DMS79 treated with DMSO at 0.1 percent for 48 hours (cell line): ENCODE data around the gene B4GALT1.
"Not testable (repeated sequence)": the region's sequence is repeated elsewhere in the genome, so short reads cannot be mapped to it uniquely, and the experiment has no call there.

ENCODE experiments used
- DNase-seq: peaks from one replicate; lab custom pipeline; 2025; lab: John Stamatoyannopoulos, UW

Gene B4GALT1

GRCh38 chr9:33161589-33162132 lies 5.5 kb downstream of the B4GALT1 start:
- peak; percentile 87 for DNase-seq

- DNase-seq: peak; percentile 84
Measured at GRCh38 chr9:33161011-33161588, 6.0 kb downstream of the B4GALT1 start.

GRCh38 chr9:33160446-33160845 lies 6.7 kb downstream of the B4GALT1 start:
- DNase-seq: not testable (repeated sequence)

- no peak for DNase-seq
Measured at GRCh38 chr9:33159777-33160127, 7.4 kb downstream of the B4GALT1 start.

DNA sequence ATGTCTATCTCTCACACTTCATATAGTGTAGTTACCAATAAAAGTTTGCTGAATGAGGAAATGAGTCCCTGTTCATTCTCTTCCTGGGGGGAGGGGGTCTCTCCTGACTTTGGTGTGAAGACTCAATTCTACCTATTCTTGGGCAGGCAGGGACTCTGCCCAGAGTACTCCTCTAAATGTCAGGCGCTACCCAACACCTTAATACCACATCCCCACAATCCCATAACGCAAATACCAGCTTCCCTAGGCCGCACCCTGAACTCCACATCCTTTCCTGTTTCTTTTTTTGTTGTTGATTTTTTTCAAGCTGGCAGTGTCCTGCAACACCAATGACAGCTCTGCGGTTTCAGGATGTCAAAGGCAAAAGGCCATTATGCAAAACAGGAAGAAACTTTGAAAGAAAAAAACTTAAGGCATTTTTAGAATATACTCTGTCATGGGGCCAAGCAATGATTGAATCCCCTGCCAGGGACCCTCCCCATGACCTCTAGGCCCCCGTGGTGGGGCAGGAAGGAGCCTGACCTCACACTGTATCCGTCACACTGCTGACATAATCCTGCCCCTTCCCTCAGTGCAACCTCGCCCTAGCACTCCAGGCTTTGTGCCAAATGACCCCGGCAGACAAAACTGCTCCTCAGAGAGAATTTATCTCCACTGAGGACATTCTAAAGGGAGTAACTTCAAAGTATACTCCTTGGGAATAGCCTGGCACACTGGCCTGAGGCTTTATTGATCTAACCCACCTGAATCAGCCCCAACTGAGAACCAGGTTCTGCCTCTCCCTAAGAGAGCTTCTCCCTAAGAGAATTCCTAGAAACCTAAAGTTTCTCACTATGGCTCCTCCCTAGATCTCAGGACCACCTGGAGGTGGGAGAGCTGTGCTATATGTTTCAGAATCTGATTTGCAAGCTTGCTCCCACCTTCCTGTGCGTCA lies 8.0 kb downstream of the B4GALT1 start:
- DNase-seq: no peak

- DNase-seq: no peak
Measured at GRCh38 chr9:33157960-33158842, 8.9 kb downstream of the B4GALT1 start.

DNA sequence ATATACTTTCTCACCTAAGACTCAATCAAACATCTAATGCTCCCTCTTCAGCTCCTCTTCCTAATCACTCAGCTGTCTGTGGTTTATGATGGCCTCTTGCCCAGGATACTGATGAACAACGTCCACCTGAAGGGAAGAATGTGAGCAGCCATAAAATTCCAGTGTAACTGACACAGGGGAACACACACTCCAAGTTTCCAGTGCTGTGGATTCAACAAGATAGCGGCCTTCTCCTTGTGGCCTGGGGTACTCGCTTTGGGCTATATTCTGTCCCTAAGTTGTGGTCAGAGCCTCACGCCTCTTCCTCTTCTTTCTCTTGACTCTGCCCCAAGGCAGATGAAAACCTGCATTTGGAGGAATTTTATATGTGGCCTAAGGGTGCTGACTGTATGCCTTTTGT lies 11.7 kb downstream of the B4GALT1 start:
- no peak for DNase-seq

- DNase-seq: no peak
Measured at GRCh38 chr9:33154371-33154770, 12.8 kb downstream of the B4GALT1 start.

- no peak for DNase-seq
Measured at GRCh38 chr9:33153666-33154065, 13.5 kb downstream of the B4GALT1 start.

DNA sequence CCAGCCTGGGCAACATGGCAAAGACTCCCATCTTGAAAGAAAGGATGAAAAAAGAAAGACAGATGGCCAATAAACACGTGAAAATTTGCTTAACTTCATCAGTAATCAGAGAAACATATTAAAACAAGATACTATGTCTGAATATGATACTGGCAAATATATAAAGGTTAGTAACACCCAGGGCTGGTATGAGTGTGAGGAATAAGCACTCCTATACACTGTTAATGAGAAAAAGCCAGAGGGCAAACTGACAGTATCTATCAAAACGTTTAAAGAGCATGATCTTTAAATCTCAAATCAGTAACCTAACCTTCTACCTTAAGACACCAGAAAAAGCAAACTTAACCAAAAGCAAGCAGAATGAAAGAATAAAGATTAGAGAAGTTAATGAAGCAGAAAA lies 14.1 kb downstream of the B4GALT1 start:
- DNase-seq: no peak

- DNase-seq: no peak
Measured at GRCh38 chr9:33151601-33152000, 15.5 kb downstream of the B4GALT1 start.

GRCh38 chr9:33151007-33151557 lies 16.1 kb downstream of the B4GALT1 start:
- DNase-seq: peak; percentile 86

DNA sequence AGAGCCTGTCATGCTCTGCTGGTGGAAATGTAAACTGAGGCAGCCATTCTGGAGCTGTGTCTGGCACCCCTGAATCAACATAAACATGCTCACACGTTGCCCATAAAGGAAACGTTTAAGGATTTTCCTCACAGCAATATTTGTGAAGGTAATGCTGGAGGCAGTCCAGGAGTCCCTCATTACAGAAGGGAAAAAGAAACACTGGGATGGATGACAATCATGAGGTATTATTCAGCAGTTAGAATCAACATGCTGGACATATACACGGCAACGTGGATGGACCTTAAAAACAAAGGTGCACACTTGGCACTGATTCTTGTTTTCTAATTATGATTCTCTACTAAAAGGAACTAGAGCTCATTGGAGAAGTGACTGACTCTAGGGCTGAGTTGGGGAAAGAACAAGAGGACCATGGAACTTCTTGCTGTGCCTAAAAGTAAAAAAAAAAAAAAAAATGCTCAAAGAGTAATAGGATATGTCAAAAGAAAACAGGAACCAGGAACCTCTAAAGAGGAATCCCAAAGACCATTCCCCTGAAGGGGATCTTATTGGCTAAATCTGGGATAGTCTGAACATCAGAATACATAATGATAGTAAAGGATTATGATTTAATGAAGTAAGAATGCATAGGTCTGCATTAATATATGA lies 18.6 kb downstream of the B4GALT1 start:
- DNase-seq: no peak

DNA sequence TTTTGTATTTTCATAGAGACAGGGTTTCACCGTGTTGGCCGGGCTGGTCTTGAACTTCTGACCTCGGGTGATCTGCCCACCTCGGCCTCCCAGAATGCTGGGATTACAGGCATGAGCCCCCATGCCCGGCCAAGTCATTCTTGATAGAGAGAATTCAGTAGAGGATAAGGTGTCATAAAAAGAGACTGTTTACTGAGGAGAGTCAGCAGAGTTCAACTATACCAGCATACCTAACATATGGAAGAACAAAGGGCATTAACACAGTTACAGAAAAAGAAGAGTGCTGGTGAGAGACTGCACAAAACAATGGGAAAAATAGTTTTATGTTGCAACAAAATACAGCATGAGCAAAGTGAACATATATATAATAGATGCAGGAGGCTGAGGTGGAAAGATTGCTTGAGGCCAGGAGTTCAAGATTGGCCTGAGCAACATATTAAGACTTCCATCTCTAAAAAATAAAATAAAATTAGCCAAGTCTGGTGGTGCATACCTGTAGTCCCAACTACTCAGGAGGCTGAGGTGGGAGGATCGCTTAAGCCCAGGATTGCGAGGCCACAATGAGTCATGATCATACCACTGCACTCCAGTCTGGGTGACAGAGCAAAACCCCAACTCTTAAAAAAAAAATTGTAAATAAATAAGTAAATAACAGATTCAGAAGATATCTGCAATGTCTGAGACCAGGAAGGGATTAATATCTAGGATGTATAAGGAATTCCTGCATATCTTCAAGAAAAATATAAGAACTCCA lies 19.5 kb downstream of the B4GALT1 start:
- no peak for DNase-seq

GRCh38 chr9:33146298-33146697 lies 20.8 kb downstream of the B4GALT1 start:
- DNase-seq: no peak

- no peak for DNase-seq
Measured at GRCh38 chr9:33144551-33144950, 22.6 kb downstream of the B4GALT1 start.

DNA sequence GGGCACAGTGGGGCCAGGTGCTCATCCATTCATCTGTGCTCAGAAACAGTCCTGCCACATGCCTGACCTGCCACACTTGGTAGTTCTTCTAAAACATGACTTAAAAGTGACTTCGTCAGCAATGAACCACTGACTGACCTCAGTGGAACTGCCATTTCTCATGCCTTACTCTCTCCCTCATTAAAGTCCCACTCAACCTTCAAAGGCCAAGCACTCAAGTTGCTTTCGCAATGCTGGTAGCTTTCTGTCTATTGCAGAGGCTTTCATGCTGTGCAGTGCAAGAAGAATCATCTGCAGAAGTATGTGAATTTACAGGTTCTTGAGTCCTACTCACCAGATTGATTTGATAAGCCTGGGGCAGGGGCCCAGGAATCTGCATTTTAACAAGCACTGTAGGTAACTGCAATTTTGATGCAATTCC lies 23.9 kb downstream of the B4GALT1 start:
- peak; percentile 49 for DNase-seq

GRCh38 chr9:33142535-33142934 lies 24.6 kb downstream of the B4GALT1 start:
- DNase-seq: no peak

GRCh38 chr9:33140401-33141360 lies 26.5 kb downstream of the B4GALT1 start:
- no peak for DNase-seq
